ENCODE results near the gene UCK2. TPM values are rescaled to one million over a fixed set of nuclear protein-coding genes. Genes with fewer than 3 reads are reported as not detected.

Gene UCK2
- total RNA-seq, 1 donor from 2014 or later, result 39.5 TPM

- ATAC-seq, result no peak
Observed at GRCh38 chr1:165856021-165856420, 28.6 kb downstream of the UCK2 start.

DNA sequence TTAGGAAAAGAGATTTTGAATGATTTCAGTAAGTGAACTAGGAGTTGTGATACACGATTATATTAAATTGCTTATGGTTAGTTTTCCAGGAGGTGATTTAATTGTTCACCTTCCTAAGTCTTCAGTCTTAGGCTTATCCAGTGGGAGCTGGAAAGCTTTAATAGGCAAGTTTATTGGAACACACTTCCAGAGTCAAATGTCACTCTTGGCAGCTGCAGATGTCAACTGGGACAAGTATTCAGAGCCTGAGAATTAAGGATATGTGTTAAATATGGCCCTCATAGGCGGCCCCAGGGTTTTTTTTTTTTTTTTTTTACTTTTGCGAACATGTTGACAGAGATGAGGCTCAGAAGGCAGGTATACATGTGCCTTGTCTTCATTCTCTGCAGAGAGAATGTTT, 29.2 kb downstream of the UCK2 start:
- no peak for ATAC-seq

GRCh38 chr1:165857046-165857801, 29.8 kb downstream of the UCK2 start:
- peak; percentile 45 for ATAC-seq

DNA sequence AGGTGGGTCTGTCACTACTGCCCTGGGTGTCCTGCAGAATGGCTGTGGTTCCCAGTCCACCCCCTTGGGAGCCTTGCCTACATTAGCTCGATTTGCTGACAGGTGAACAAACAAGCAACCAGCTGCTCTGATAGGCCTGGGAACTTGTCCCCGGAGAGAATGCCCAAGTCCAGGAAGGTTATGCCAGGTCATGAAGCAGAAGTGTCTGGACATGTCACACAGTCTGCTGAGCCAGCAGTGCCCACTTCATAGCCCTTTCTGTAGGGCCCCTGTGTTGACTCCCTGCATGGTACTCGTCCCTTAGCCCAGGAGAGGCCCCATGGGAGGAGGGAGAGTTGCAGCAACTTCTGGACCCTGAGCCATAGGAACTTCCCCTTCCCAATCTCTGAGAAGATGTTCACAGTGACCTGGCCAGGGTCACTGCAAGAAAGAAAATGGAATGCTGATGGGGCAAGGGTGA, 31.0 kb downstream of the UCK2 start:
- ATAC-seq, result peak; percentile 5

DNA sequence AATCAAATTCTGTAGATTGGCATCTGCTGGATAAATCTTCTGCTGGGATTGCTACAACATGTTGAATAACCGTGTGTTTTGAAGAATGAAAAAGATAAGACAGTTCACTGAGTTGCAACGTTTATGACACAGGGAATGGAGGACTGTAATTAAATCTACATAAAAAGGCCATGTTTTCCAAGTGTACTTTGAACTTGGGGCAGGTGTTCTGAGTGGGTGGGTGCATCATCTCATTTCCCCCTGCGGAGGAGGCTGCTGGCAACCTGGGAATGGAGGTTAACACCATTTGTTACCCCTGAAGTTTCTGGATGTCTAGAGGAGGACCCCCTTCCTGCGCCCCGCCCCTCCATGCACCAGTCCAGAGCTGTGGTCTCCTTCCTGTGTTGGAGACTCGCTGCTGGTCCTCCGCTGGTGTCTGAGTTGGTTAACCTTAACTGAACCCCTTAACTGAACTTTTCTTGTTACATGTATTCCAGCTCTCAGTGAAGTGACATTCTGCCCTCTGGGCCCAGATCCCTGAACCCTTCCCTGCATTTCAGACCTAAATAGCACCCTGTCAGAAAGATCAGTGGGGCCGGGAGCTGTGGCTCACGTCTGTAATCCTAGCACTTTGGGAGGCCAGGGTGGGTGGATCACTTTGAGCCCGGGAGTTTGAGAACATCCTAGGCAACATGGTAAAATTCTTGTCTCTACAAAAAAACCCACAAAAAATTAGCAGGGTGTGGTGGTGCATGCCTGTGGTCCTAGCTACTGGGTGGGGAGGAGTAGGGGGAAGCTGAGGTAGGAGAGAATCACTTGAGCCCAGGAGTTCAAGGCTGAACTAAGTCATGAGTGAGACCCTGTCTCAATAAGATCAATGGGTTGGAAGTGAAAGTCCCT, 31.8 kb downstream of the UCK2 start:
- no peak for ATAC-seq

GRCh38 chr1:165860065-165860464, 32.7 kb downstream of the UCK2 start:
- ATAC-seq, result no peak

- ATAC-seq, result no peak
Observed at GRCh38 chr1:165861911-165862310, 34.5 kb downstream of the UCK2 start.

DNA sequence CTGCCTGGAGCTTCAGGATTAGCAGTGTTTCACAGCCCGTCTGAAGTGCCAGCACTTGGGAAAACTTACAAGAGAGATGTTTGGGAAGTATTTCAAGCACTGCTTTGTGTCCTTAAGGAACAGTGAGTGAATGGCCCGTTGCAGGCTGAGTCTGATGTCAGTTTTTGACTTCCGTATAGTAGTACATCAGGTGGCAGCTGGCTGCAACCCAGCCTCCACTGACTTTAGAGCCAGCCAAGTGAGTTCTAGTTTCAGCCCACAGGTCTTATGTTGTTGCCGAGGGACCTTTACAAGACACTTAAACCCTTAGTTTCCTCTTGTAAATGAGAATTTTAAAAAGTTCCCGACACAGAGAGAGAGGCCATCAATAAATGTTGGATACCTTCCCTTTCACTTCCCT, 35.0 kb downstream of the UCK2 start:
- ATAC-seq, result peak; percentile 58

DNA sequence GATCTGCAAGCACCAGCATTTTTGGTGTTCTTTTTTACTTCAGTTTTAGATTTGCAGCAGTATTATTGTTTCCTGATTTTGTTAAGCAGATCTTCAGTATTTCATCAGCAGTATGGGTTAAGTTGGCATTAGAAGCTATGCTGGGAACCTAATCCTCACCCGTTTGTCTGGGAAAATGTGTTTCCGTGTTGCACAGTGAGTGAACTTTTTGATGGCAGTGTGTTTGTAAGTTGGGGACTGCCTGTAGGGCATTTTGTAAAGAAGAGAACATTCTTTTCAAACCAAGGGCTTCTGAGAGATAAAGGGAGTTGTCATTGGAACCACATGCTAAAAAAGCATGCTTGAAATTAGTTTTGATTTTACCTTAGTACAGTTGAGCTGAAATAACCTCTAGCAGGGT, 35.9 kb downstream of the UCK2 start:
- no peak for ATAC-seq

- ATAC-seq, result no peak
Observed at GRCh38 chr1:165865633-165866340, 38.4 kb downstream of the UCK2 start.

GRCh38 chr1:165869343-165869742, 41.9 kb downstream of the UCK2 start:
- ATAC-seq, result no peak

DNA sequence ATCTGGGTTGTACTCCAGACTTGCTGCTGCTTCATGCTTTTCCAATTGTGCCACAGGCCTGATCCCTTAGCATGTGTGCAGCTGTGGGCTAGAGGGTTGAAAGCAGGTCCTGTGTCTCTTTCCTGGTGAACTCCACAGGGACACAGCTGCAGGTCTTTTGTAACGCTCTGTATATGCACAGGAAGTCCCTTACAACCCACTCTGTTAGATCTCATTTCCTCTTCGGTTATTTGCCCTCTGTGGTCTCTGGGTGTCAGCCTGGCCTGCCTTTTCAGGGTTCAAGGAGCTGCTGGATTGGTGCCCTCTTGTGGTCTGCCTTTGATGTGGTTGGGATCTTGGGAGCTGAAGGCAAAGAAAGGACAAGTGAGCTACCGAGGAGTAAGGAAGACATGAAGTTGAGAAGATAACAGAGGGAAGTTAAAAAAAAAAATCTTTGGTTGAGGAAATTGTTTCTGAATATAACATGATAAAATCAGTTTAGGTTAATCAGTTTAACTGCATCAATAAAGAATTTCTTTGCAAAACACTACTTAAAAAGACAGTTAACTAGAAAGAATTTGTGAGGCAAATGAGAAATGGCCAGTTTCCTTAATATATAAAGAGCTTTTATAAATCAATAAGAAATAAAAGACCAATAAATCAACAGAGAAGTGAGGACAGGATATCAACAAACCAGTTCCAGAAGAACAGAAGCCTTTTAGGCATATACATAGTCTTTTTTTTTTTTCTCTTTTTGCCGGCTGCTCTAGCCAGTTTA, 44.1 kb downstream of the UCK2 start:
- peak; percentile 75 for ATAC-seq

- no peak for ATAC-seq
Observed at GRCh38 chr1:165873481-165873880, 46.1 kb downstream of the UCK2 start.

GRCh38 chr1:165874643-165875042, 47.2 kb downstream of the UCK2 start:
- ATAC-seq, result no peak

- peak; percentile 39 for ATAC-seq
Observed at GRCh38 chr1:165875171-165875570, 47.8 kb downstream of the UCK2 start.

DNA sequence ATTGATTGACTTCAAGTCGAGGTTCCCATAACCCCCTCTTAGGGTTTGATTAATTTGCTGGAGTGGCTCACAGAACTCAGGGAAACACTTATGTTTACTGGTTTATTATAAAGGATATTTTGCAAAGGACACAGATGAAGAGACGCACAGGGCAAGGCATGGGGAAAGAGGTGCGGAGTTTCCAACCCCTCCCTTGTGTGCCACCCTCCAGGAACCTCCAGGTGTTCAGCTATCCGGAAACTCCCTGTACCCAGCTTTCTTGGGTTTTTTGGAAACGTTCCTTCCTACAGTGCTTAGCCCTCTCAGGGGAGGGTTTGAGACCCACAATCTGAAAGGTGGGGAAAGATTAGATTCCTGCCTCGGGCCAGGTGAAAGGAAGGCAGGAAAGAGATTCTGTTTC, 48.2 kb downstream of the UCK2 start:
- ATAC-seq, result peak; percentile 42

DNA sequence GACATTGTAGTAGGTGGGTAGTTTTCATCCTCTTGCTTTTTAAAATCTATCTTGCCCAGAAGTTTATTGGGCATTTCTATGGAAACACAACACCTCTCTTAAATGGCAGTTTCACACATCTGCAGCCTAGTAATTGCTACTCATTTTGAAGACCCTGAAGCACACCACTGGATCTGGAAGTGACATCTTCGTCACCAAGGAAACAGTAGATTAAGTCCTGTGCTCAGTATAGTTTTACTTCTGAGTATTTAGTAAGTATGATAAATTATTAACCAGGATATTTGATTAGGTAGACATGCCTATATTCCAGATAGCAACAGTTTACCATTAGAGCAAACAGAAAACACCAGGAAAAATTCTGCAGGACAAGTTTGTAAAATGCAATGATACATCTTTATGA, 48.7 kb downstream of the UCK2 start:
- ATAC-seq, result no peak

GRCh38 chr1:165877411-165877810, 50.0 kb downstream of the UCK2 start:
- ATAC-seq, result no peak

GRCh38 chr1:165877940-165878556, 50.6 kb downstream of the UCK2 start:
- ATAC-seq, result no peak

- ATAC-seq, result no peak
Observed at GRCh38 chr1:165879946-165880345, 52.5 kb downstream of the UCK2 start.

DNA sequence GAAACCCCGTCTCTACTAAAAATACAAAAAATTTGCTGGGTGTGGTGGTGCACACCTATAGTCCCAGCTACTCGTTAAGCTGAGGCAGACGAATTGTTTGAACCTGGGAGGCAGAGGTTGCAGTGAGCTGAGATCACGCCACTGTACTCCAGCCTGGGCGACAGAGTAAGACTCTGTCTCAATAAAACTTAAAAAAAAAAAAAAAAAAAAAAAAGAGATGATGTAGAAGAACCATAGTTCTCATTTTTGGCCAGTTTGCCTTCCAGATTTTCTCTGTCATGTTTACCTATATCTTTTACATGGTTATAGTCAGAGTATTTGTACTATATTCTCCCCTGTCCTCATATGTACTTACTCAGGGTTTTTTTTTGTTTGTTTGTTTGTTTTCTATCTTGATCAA, 53.6 kb downstream of the UCK2 start:
- no peak for ATAC-seq
